BE2C (cell line): ENCODE measurements around the gene AFTPH. TPM values are rescaled to one million over a fixed set of nuclear protein-coding genes. Genes with fewer than 3 reads are reported as not detected.

ENCODE experiments used
- DNase-seq: peaks from one replicate; pipeline ENCODE4 v3.0.0-alpha.2; 2020
- H3K27me3 ChIP-seq: fragments of 250-450 bp; sonication (Bioruptor Pico); 2 replicates; pipeline ENCODE4 v1.5.1; 2020; ENCODE audit warnings: mild to moderate bottlenecking
- H3K36me3 ChIP-seq: fragments of 250-450 bp; sonication (Bioruptor Pico); 2 replicates; pipeline ENCODE4 v1.5.1; 2020; ENCODE audit warnings: mild to moderate bottlenecking
- H3K4me1 ChIP-seq: fragments of 250-450 bp; sonication (Bioruptor Pico); 2 replicates; pipeline ENCODE4 v1.5.1; 2020
- H3K4me3 ChIP-seq: 2 replicates; pipeline ENCODE4 v1.5.1; 2011; ENCODE audit warnings: low read depth, low read length
- H3K9me3 ChIP-seq: fragments of 250-450 bp; sonication (Bioruptor Pico); 2 replicates; pipeline ENCODE4 v1.5.1; 2020
- CTCF ChIP-seq: IDR thresholded peaks from 2 replicates; pipeline ENCODE4 v1.5.1; 2012; ENCODE audit warnings: mild to moderate bottlenecking, low read depth, low read length
- polyA plus RNA-seq: library from polyadenylated mRNA; unstranded; fragments of >200 nt; gene quantifications from one replicate; pipeline ENCODE4 v1.2.1, GENCODE V29; 2012; ENCODE audit warnings: low read depth, missing spikeins; ENCODE audit not compliant: insufficient read length, insufficient read depth

The AFTPH gene
- polyA plus RNA-seq, result 13.8 TPM

- Histone ChIP-seq H3K36me3 (no peaks in the 10 kb centered on the region), H3K4me1 (no peaks in the 10 kb centered on the region), H3K27me3 (no peaks in the 10 kb centered on the region), H3K4me3 (peak within 1 kb of the TSS; percentile 77), H3K9me3 (no peaks in the 10 kb centered on the region)
- TF ChIP-seq CTCF, result no peak
- DNase-seq, result peak; percentile 96
These were observed at the start of gene AFTPH for GRCh38 chr2:64523666-64524603. Gene AFTPH (plus strand): TSS chr2:64524328. CDS start chr2:64551475, 27,147 bp downstream.

GRCh38 chr2:64474636-64475035, 49.5 kb upstream of the AFTPH start:
- no peaks in the 10 kb centered on the region for H3K9me3 ChIP-seq
- H3K4me1 ChIP-seq, result no peaks in the 10 kb centered on the region
- no peak for DNase-seq
- no peaks in the 10 kb centered on the region for H3K36me3 ChIP-seq
- TF ChIP-seq CTCF, result no peak
- H3K27me3 ChIP-seq, result no peaks in the 10 kb centered on the region
- no peak overlapping the region for H3K4me3 ChIP-seq

- no peak for DNase-seq
- Histone ChIP-seq H3K27me3 (no peaks in the 10 kb centered on the region), H3K4me1 (no peaks in the 10 kb centered on the region), H3K36me3 (no peaks in the 10 kb centered on the region), H3K9me3 (no peaks in the 10 kb centered on the region), H3K4me3 (no peak overlapping the region)
- TF ChIP-seq CTCF, result no peak
These were observed 47.1 kb upstream of the AFTPH start for GRCh38 chr2:64477037-64477436.

- Histone ChIP-seq H3K27me3 (no peaks in the 10 kb centered on the region), H3K4me3 (no peak overlapping the region), H3K4me1 (no peaks in the 10 kb centered on the region), H3K9me3 (no peaks in the 10 kb centered on the region), H3K36me3 (no peaks in the 10 kb centered on the region)
- DNase-seq, result no peak
- TF ChIP-seq CTCF, result no peak
These were observed 46.1 kb upstream of the AFTPH start for GRCh38 chr2:64477979-64478378.

GRCh38 chr2:64478502-64479230, 45.5 kb upstream of the AFTPH start:
- no peak for TF ChIP-seq CTCF

More at GRCh38 chr2:64478502-64479230, 45.5 kb upstream of the AFTPH start:
- Histone ChIP-seq H3K4me3 (no peak overlapping the region), H3K9me3 (no peaks in the 10 kb centered on the region), H3K36me3 (no peaks in the 10 kb centered on the region), H3K27me3 (no peaks in the 10 kb centered on the region), H3K4me1 (no peaks in the 10 kb centered on the region)
- DNase-seq, result no peak
